GM19463 (cell line): ENCODE data around the gene DGCR2.
"Not testable (repeated sequence)": the region's sequence is repeated elsewhere in the genome, so short reads cannot be mapped to it uniquely, and the experiment has no call there.

Source experiments
- ATAC-seq: cut with Tn5 transposase; IDR thresholded peaks from one replicate; pipeline ENCODE4 v1.9.1; 2021; ENCODE audit warnings: mild to moderate bottlenecking, moderate library complexity; ENCODE audit not compliant: unreplicated experiment

The DGCR2 gene

DNA sequence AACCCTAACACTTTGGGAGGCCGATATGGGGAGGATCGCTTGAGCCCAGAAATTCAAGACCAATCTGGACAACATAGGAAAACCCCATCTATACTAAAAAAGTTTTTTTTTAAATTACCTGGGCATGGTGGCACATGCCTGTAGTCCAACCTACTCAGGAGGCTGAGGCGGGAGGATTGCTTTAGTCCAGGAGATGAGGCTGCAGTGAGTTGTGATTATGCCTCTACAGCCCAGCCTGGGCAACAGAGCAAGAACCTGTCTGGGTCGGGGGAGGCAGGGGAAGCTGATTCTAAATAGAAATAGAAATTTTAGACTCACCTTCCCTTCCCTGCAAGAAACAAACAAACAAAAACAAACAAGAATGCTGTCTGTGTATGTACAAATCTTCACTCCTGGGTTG lies 133.3 kb downstream of the DGCR2 start:
- no peak for ATAC-seq

GRCh38 chr22:18987765-18988164 lies 134.4 kb downstream of the DGCR2 start:
- ATAC-seq, result no peak

DNA sequence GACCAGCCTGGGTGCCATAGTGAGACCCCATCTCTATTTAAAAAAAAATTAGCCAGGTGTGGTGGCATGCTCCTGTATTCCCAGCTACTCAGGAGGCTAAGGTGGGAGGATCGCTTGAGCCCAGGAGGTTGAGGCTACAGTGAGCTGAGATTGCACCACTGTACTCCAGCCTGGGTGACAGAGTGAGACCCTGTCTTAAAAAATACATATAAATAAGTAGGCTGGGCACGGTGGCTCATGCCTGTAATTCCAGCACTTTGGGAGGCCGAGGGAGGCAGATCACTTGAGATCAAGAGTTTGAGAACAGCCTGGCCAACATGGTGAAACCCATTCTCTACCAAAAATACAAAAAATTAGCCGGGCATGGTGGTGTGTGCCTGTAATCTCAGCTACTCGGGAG lies 135.1 kb downstream of the DGCR2 start:
- ATAC-seq, result not testable (repeated sequence)
